ENCODE measurements around the gene SVEP1. TPM values are rescaled to one million over a fixed set of nuclear protein-coding genes. Genes with fewer than 3 reads are reported as not detected.

SVEP1 gene
- polyA plus RNA-seq, 1 of the 3 experiments (the other 2 are of a cell fraction), result 0.10 TPM

DNA sequence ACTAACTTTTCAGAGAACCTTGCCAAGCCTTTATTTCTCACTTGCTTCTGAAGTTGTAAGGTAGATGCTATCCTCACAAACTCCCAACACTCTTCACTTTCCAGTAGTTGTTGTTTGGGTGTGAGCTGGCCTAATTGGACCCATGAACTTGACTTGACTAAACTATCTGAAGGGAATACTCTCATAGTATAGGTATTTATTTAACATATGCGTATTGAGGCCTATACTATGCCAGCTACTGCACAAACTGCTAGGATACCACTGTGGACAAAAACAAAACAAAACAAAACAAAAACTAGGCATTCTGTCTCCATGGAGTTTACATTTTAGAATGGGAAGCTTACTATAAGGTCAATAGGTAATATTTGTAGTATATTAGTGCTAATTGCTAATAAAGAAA is 243.2 kb downstream of the SVEP1 start:
- no peaks in the 10 kb centered on the region for H4K20me1 ChIP-seq (ENCODE audit: insufficient read depth)
- H3K79me2 ChIP-seq (ENCODE audit: insufficient read depth), result no peaks in the 10 kb centered on the region
- H2AFZ ChIP-seq (ENCODE audit: low read depth), result no peak overlapping the region
- H3K9ac ChIP-seq, result no peak overlapping the region
- ChIA-PET CTCF (no interaction called here), POLR2A (no interaction called here)
- H3K9me2 ChIP-seq, result no peaks in the 10 kb centered on the region
- DNase-seq, result no peak
- no peaks in the 10 kb centered on the region for H3K27me3 ChIP-seq (ENCODE audit: insufficient read depth)
- H3K4me3 ChIP-seq (ENCODE audit: low read depth in 2 of 2, low read length in 1 of 2), result no peak overlapping the region
- TF ChIP-seq EZH2phosphoT487 (IDR thresholded peaks at IDR 0.05; ENCODE audit: borderline replicate concordance, low read depth) (no peak), GABPA (IDR thresholded peaks at IDR 0.05; ENCODE audit: low read depth) (no peak), USF2 (IDR thresholded peaks at IDR 0.05; ENCODE audit: borderline replicate concordance, low read depth, low read length) (no peak), YY1 (IDR thresholded peaks at IDR 0.05; ENCODE audit: low read depth) (no peak), FOXM1 (IDR thresholded peaks at IDR 0.05; ENCODE audit: low read depth) (no peak), RAD21 (IDR thresholded peaks at IDR 0.05; ENCODE audit: low read length) (no peak), RCOR1 (IDR thresholded peaks at IDR 0.05; ENCODE audit: low read length) (no peak), FOSL2 (IDR thresholded peaks at IDR 0.05; ENCODE audit: borderline replicate concordance, low read depth) (no peak), MAX (IDR thresholded peaks at IDR 0.05; ENCODE audit: low read depth) (no peak), JUND (IDR thresholded peaks at IDR 0.05) (no peak), ELF1 (IDR thresholded peaks at IDR 0.05) (no peak)
- TF ChIP-seq, protein P1, sequence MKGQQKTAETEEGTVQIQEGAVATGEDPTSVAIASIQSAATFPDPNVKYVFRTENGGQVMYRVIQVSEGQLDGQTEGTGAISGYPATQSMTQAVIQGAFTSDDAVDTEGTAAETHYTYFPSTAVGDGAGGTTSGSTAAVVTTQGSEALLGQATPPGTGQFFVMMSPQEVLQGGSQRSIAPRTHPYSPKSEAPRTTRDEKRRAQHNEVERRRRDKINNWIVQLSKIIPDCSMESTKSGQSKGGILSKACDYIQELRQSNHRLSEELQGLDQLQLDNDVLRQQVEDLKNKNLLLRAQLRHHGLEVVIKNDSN (IDR thresholded peaks at IDR 0.05; ENCODE audit: borderline replicate concordance, low read depth), result no peak
- TF ChIP-seq, protein P2, sequence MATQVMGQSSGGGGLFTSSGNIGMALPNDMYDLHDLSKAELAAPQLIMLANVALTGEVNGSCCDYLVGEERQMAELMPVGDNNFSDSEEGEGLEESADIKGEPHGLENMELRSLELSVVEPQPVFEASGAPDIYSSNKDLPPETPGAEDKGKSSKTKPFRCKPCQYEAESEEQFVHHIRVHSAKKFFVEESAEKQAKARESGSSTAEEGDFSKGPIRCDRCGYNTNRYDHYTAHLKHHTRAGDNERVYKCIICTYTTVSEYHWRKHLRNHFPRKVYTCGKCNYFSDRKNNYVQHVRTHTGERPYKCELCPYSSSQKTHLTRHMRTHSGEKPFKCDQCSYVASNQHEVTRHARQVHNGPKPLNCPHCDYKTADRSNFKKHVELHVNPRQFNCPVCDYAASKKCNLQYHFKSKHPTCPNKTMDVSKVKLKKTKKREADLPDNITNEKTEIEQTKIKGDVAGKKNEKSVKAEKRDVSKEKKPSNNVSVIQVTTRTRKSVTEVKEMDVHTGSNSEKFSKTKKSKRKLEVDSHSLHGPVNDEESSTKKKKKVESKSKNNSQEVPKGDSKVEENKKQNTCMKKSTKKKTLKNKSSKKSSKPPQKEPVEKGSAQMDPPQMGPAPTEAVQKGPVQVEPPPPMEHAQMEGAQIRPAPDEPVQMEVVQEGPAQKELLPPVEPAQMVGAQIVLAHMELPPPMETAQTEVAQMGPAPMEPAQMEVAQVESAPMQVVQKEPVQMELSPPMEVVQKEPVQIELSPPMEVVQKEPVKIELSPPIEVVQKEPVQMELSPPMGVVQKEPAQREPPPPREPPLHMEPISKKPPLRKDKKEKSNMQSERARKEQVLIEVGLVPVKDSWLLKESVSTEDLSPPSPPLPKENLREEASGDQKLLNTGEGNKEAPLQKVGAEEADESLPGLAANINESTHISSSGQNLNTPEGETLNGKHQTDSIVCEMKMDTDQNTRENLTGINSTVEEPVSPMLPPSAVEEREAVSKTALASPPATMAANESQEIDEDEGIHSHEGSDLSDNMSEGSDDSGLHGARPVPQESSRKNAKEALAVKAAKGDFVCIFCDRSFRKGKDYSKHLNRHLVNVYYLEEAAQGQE (IDR thresholded peaks at IDR 0.05; ENCODE audit: low read depth, low read length), result no peak
- WGBS (ENCODE audit: low lambda C conversion rate), result 46% methylated on average over 1 of the region's 1 CpG
- no peaks in the 10 kb centered on the region for H3F3A ChIP-seq (replicated peaks; ENCODE audit: insufficient read depth)
- H3K27ac ChIP-seq (ENCODE audit: low read depth in 2 of 2, low read length in 1 of 2), result no peak overlapping the region
- H3K9me3 ChIP-seq, result no peaks in the 10 kb centered on the region
- no peaks in the 10 kb centered on the region for H3K36me3 ChIP-seq (replicated peaks in 1 of 2; ENCODE audit: control insufficient read depth in 1 of 2, insufficient read depth in 2 of 2, low read length in 1 of 2)
- H3K4me1 ChIP-seq (ENCODE audit: control insufficient read depth in 1 of 2, insufficient read depth in 2 of 2, low read depth in 1 of 2, low read length in 1 of 2), result no peaks in the 10 kb centered on the region
- H3K4me2 ChIP-seq, result no peak overlapping the region

DNA sequence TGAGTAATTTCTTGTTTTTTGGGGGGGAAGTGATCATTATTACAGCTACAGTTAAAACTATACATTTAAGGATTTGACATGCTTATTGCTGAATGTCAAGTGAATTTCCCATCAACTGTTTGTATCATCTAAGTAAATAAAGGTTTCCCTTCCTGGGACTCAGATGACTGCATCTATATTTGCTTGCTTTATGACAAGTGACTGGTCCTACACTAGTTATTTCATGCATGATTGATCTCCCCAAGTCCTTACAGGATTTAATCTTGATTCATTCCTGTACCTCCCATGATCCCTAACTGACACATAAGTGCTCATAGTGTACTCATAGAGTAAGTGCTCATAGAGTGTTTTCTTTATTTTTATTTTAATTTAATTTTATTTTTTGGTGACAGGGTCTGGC is 244.7 kb downstream of the SVEP1 start:
- no peaks in the 10 kb centered on the region for H3K9me3 ChIP-seq
- H3F3A ChIP-seq (replicated peaks; ENCODE audit: insufficient read depth), result no peaks in the 10 kb centered on the region
- no peaks in the 10 kb centered on the region for H3K4me1 ChIP-seq (ENCODE audit: control insufficient read depth in 1 of 2, insufficient read depth in 2 of 2, low read depth in 1 of 2, low read length in 1 of 2)
- H3K4me3 ChIP-seq (ENCODE audit: low read depth in 2 of 2, low read length in 1 of 2), result no peak overlapping the region
- H3K9me2 ChIP-seq, result no peaks in the 10 kb centered on the region
- H3K27ac ChIP-seq (ENCODE audit: low read depth in 2 of 2, low read length in 1 of 2), result no peak overlapping the region
- no peaks in the 10 kb centered on the region for H3K79me2 ChIP-seq (ENCODE audit: insufficient read depth)
- no peaks in the 10 kb centered on the region for H3K36me3 ChIP-seq (replicated peaks in 1 of 2; ENCODE audit: control insufficient read depth in 1 of 2, insufficient read depth in 2 of 2, low read length in 1 of 2)
- H3K9ac ChIP-seq, result no peak overlapping the region
- no peaks in the 10 kb centered on the region for H3K27me3 ChIP-seq (ENCODE audit: insufficient read depth)
- DNase-seq, result no peak
- ChIA-PET POLR2A (no interaction called here), CTCF (no interaction called here)
- no peaks in the 10 kb centered on the region for H4K20me1 ChIP-seq (ENCODE audit: insufficient read depth)
- no peak overlapping the region for H2AFZ ChIP-seq (ENCODE audit: low read depth)
- no peak overlapping the region for H3K4me2 ChIP-seq
- TF ChIP-seq GABPA (IDR thresholded peaks at IDR 0.05; ENCODE audit: low read depth), result no peak
- TF ChIP-seq, protein P3, sequence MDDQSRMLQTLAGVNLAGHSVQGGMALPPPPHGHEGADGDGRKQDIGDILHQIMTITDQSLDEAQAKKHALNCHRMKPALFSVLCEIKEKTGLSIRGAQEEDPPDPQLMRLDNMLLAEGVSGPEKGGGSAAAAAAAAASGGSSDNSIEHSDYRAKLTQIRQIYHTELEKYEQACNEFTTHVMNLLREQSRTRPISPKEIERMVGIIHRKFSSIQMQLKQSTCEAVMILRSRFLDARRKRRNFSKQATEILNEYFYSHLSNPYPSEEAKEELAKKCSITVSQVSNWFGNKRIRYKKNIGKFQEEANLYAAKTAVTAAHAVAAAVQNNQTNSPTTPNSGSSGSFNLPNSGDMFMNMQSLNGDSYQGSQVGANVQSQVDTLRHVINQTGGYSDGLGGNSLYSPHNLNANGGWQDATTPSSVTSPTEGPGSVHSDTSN (IDR thresholded peaks at IDR 0.05), result no peak
- TF ChIP-seq MEF2A (IDR thresholded peaks at IDR 0.05; ENCODE audit: borderline replicate concordance, low read depth), result no peak
- no peak for TF ChIP-seq GATA2 (CRISPR knock-in tag; IDR thresholded peaks at IDR 0.05)
- TF ChIP-seq RXRA (IDR thresholded peaks at IDR 0.05; ENCODE audit: borderline replicate concordance, low read depth), result no peak
- TF ChIP-seq FOXM1 (IDR thresholded peaks at IDR 0.05; ENCODE audit: low read depth), result no peak
- no peak for TF ChIP-seq EZH2phosphoT487 (IDR thresholded peaks at IDR 0.05; ENCODE audit: borderline replicate concordance, low read depth)
- no peak for TF ChIP-seq NRF1 (IDR thresholded peaks at IDR 0.05; ENCODE audit: low read depth, low read length)
- no peak for TF ChIP-seq RAD21 (IDR thresholded peaks at IDR 0.05; ENCODE audit: low read length)
- TF ChIP-seq, protein P2 (IDR thresholded peaks at IDR 0.05; ENCODE audit: low read depth, low read length), result no peak
- TF ChIP-seq FOXJ3 (CRISPR knock-in tag; IDR thresholded peaks at IDR 0.05), result no peak

Data from SK-N-SH (cell line).